ENCODE results near the gene GPR180.
A peak's percentile ranks its signal among the peaks of the same experiment; 100 is the strongest.

The GPR180 gene

GRCh38 chr13:94672400-94672799 is 70.7 kb downstream of the GPR180 start:
- no peak for DNase-seq
- in situ Hi-C loops (cut with HindIII; ENCODE audit: low pct_ligation_motif_present, low pct_unique_long_range_greater_than_20kb, low sequenced_read_pairs) = no loop called here

- in situ Hi-C loops (cut with HindIII; ENCODE audit: low pct_ligation_motif_present, low pct_unique_long_range_greater_than_20kb, low sequenced_read_pairs) = no loop called here
- no peak for DNase-seq
These were observed 72.2 kb downstream of the GPR180 start for GRCh38 chr13:94673851-94674250.

- in situ Hi-C loops (cut with HindIII; ENCODE audit: low pct_ligation_motif_present, low pct_unique_long_range_greater_than_20kb, low sequenced_read_pairs) = no loop called here
- peak; percentile 49 for DNase-seq
These were observed 73.1 kb downstream of the GPR180 start for GRCh38 chr13:94674609-94675348.

- in situ Hi-C loops (cut with HindIII; ENCODE audit: low pct_ligation_motif_present, low pct_unique_long_range_greater_than_20kb, low sequenced_read_pairs) = no loop called here
- DNase-seq = no peak
These were observed 76.1 kb downstream of the GPR180 start for GRCh38 chr13:94677799-94678198.

- no peak for DNase-seq
- in situ Hi-C loops (cut with HindIII; ENCODE audit: low pct_ligation_motif_present, low pct_unique_long_range_greater_than_20kb, low sequenced_read_pairs) = no loop called here
These were observed 77.2 kb downstream of the GPR180 start for GRCh38 chr13:94678845-94679244.

- no peak for DNase-seq
- in situ Hi-C loops (cut with HindIII; ENCODE audit: low pct_ligation_motif_present, low pct_unique_long_range_greater_than_20kb, low sequenced_read_pairs) = no loop called here
These were observed 78.0 kb downstream of the GPR180 start for GRCh38 chr13:94679614-94680013.

GRCh38 chr13:94682229-94682628 is 80.6 kb downstream of the GPR180 start:
- DNase-seq = no peak
- in situ Hi-C loops (cut with HindIII; ENCODE audit: low pct_ligation_motif_present, low pct_unique_long_range_greater_than_20kb, low sequenced_read_pairs) = no loop called here

- in situ Hi-C loops (cut with HindIII; ENCODE audit: low pct_ligation_motif_present, low pct_unique_long_range_greater_than_20kb, low sequenced_read_pairs) = no loop called here
These were observed 81.8 kb downstream of the GPR180 start for GRCh38 chr13:94683409-94683808.

More at GRCh38 chr13:94683409-94683808, 81.8 kb downstream of the GPR180 start:
- no peak for DNase-seq
